ENCODE data around the gene STX1B.
"Not testable (repeated sequence)": the region's sequence is repeated elsewhere in the genome, so short reads cannot be mapped to it uniquely, and the experiment has no call there.

STX1B gene

GRCh38 chr16:30949650-30950515 lies 60.6 kb downstream of the STX1B start:
- peak; percentile 61 for DNase-seq

DNA sequence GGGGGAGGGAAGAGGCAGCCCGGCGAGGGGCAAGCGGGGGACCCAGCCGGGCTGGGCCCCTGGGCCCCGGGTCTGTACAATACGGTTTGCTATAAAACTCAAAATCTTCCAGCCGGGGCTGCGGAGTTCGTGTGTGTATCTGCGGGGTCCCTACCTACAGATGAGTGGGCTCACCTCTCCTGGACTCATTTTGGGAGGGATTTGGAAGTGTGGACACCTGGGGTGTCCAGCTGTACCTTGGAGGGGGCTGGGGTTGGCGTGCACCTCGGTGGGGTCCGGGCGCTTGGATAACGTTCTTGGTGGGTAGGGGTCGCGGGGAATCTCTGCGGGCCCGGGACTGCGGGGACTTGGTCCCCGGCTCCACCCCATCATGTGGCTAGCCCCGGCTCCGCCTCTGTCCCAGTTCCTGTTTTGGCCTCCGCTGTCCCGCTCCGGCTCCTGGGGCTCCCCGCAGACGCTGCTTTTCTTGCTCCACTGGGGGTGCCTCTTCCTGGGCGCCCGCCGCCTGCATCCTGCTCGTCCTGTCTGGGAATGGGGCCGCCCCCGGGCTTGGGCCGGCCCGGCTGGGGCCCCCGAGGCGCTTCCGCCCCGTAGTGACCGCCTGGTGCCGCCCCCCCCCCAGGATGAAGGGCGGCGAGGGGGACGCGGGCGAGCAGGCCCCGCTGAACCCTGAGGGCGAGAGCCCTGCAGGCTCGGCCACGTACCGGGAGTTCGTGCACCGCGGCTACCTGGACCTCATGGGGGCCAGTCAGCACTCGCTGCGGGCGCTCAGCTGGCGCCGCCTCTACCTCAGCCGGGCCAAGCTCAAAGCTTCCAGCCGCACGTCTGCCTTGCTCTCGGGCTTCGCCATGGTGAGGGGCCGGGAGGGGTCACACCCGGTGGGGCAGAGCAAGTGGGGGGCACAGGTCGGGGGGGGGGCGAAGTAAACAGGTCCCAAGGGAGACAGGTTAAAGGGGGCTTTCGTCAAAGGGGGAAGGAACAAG lies 61.5 kb downstream of the STX1B start, which contains the start of gene ORAI3:
TSS of gene ORAI3 (plus strand) at position 402 of the 983 bp plus-strand sequence. CDS start at position 624, 222 bp downstream.
- peak; percentile 81 for DNase-seq

- DNase-seq, result peak; percentile 100
Measured at GRCh38 chr16:30947859-30948666, 62.4 kb downstream of the STX1B start.

GRCh38 chr16:30947541-30947858 lies 62.9 kb downstream of the STX1B start:
- DNase-seq, result no peak

- no peak for DNase-seq
Measured at GRCh38 chr16:30946671-30947540, 63.5 kb downstream of the STX1B start.

- DNase-seq, result no peak
Measured at GRCh38 chr16:30944352-30944751, 66.1 kb downstream of the STX1B start.

GRCh38 chr16:30942426-30942806 lies 68.0 kb downstream of the STX1B start:
- no peak for DNase-seq

DNA sequence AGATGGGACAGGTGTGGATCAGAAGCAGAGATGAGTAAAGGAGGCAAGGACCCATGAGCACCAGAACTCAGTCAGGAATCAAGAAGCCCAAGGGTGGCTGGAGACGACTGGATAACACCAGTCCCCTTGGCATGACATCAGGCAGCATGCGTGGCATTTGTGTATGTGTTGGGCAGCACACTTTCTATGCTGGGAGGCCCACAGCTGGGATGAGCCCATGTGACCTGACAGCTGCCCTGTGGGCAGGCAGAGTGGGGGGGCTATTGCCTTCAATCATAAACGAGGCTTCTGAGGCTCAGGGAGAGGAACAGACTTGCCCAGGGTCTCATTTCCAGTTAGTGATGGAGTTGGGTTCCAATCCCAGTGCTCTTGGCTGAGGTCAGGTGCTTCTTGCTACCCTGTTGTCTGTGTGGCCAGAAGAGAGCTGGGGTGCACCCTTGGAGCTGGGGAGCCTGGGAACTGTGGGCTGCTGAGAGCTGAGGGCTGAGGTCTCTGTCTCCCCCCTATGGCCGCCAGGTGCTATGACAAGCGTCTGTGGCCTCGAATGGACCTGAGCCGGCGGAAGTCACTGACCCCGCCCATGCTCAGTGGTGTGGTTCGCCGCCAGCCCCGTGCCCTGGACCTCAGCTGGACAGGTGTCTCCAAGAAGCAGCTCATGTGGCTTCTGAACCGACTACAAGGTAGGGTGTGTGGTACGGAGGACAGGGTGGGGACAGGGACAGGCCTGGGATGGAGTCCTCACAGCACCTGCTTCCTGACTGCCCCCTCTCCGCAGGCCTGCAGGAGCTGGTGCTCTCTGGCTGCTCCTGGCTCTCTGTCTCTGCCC lies 68.6 kb downstream of the STX1B start:
- DNase-seq, result peak; percentile 82

- DNase-seq, result not testable (repeated sequence)
Measured at GRCh38 chr16:30939571-30939970, 70.9 kb downstream of the STX1B start.

Data from eye (tissue), 1 donor.